ENCODE measurements around the gene PRKCZ.

PRKCZ gene

DNA sequence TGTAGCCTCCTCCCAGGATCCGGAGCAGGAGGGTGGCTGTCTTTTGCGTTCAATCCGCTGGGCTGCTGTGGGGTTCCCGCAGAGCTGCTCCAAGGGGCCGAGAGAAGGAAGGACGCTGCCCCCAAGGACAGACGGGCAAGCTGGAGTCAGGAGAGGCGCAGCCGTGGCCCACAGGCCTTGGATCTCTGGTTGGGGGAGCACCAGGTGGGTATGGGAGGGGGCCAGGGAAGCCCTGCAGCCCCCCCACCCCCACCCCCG, 162.0 kb downstream of the PRKCZ start:
- TF ChIP-seq, protein P1, sequence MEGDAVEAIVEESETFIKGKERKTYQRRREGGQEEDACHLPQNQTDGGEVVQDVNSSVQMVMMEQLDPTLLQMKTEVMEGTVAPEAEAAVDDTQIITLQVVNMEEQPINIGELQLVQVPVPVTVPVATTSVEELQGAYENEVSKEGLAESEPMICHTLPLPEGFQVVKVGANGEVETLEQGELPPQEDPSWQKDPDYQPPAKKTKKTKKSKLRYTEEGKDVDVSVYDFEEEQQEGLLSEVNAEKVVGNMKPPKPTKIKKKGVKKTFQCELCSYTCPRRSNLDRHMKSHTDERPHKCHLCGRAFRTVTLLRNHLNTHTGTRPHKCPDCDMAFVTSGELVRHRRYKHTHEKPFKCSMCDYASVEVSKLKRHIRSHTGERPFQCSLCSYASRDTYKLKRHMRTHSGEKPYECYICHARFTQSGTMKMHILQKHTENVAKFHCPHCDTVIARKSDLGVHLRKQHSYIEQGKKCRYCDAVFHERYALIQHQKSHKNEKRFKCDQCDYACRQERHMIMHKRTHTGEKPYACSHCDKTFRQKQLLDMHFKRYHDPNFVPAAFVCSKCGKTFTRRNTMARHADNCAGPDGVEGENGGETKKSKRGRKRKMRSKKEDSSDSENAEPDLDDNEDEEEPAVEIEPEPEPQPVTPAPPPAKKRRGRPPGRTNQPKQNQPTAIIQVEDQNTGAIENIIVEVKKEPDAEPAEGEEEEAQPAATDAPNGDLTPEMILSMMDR (IDR thresholded peaks at IDR 0.05; ENCODE audit: insufficient read depth, low read depth, low read length, missing control alignments): no peak
- DNase-seq (ENCODE audit: low read depth): no peak
- H3K4me3 ChIP-seq (ENCODE audit: low read depth, low read length): no peak overlapping the region

DNA sequence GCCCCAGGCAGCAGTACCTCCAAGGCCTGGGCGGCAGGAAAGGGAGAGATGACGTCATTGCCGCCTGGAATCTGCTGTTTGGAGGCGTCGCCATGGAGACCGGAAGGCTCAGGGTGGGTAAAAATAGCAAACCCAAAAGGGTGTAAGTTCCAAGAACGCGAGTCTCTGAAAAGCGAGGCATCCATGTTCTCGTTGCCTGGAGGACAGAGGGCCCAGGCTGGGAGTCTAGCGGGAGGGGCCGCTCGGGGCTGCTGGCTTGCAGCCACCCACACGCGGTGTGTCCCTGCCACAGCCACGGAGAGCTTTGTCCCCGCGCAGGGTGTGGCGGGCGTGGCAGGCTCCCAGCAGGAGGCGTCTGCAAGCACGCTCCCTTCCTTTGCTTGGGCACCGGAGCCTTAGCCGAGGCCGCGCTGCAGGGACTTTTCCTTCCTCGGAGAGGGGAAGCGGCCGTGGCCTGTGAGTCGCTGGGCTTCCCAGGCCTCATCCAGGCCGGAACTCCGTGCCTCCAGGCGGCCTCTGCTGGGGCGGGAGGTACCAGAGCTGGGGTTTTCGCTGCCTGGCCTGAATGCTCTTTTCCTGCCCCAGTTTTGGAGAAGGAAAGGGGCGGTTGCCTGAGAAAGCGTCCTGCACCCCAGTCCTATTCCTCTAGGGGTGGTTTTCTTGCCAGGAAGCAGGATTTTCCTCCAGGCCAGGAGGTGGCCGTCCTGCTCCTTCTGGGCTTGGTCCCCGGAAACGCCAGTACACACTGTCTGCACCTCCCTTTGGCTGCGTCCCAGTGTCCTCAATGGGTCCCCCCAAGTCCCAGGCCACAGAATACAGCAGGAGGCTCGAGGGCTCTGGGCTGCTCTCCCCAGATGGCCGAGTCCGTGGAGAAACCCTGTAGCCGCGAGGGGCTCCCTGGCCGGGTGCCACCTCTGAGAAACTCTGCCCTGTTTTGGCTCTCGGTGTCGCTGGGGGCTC, 162.6 kb downstream of the PRKCZ start:
- TF ChIP-seq, protein P1 (IDR thresholded peaks at IDR 0.05; ENCODE audit: insufficient read depth, low read depth, low read length, missing control alignments): no peak
- no peak overlapping the region for H3K4me3 ChIP-seq (ENCODE audit: low read depth, low read length)
- DNase-seq (ENCODE audit: low read depth): no peak

DNA sequence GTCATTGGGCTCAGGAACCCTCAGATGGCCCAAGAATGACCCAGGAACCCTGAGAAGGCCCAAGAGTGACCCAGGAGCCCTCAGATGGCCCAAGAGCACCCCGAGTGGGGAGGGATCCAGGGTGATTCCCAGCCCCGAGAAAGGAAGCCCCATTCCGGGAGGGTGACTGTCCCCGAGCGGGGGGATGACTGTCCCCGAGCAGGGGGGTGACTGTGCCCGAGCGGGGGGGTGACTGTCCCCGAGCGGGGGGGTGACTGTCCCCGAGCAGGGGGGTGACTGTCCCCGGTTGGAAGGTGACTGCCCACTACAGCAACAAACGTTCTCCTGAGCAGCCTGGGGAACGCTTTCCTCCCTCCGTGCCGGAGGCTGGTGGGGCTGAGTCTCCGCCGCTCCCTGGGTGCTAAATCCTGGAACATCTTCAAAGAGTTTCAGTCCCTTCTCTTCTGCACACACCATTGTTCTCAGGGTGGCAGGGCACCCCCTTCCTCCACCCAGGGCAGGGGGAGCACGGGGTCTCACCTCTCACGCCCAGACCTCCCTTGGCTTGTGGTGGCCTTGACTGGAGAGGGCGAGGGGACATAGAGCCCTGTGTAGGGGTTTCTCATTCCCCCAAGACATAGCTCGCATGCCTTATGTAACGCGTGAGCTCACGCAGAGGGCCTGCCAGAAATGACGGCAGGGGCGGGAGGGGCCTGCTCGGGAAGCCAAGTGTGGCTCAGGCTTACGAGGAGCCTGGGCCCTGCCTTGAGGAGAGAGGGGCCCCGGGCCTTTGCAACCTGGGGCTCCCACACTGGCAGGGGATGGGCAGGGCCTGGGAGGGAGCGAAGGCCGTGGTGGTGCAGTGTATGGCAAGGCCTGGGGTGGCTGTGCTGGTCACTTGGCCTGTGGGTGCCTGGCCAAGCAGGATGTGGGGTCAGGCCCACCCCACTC, 163.6 kb downstream of the PRKCZ start:
- H3K4me3 ChIP-seq (ENCODE audit: low read depth, low read length): no peak overlapping the region
- no peak for DNase-seq (ENCODE audit: low read depth)
- TF ChIP-seq, protein P1 (IDR thresholded peaks at IDR 0.05; ENCODE audit: insufficient read depth, low read depth, low read length, missing control alignments): no peak

DNA sequence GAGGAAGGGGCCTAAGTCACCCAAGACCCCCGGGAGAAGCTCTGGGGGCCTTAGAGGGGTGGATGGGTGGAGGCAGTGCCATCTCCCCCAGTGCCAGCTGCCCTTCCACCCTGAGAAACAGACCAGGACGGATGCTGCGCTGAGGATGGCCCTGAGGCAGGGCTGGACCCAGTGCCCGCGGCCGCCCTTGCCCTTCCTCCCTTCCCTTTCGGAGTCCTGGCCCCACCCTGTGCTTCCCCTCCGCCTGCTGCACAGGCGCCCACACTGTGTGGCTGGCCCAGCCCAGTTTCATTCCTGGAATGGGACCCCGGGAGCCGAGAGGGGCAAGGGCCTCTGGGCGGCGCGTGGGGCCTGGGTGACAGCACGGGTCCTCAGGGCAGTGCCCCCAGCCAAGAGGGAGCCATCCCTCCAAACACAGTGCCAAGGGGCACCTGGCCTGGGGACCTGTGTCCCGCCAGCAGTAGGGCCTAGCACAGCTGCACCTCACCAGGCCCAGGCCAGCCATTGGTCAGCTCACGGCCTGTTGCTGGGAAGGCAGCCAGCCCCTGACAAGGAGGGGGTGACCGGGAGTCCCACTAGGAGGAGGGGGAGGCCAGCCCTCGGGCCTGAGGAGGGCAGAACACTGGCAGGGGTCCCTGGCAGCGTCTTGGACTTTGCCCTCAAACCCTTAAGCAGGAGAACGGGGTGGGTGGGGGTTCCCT, 164.5 kb downstream of the PRKCZ start:
- TF ChIP-seq, protein P1 (IDR thresholded peaks at IDR 0.05; ENCODE audit: insufficient read depth, low read depth, low read length, missing control alignments): no peak
- no peak overlapping the region for H3K4me3 ChIP-seq (ENCODE audit: low read depth, low read length)
- DNase-seq (ENCODE audit: low read depth): no peak

DNA sequence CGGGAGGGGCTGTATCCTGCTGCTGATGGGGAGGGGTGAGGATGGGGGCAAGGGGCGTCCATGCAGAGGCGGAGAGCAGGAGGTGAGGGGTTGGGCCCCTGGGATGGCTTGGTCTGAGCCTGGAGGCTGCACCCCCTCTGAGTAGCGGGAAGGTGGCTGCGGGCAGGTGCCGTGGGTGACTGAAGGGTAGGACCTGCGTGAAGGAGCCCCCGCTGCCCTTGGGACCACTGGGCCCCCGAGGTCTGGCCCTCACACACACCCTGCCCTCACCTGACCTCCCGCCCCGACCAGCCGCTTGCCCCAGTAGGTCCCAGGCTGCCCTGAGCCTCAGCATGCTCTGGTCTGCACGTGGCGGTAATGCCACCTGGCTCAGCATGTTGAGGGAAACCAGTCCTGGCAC, 165.1 kb downstream of the PRKCZ start:
- DNase-seq (ENCODE audit: low read depth): no peak
- no peak overlapping the region for H3K4me3 ChIP-seq (ENCODE audit: low read depth, low read length)
- TF ChIP-seq, protein P1 (IDR thresholded peaks at IDR 0.05; ENCODE audit: insufficient read depth, low read depth, low read length, missing control alignments): no peak

DNA sequence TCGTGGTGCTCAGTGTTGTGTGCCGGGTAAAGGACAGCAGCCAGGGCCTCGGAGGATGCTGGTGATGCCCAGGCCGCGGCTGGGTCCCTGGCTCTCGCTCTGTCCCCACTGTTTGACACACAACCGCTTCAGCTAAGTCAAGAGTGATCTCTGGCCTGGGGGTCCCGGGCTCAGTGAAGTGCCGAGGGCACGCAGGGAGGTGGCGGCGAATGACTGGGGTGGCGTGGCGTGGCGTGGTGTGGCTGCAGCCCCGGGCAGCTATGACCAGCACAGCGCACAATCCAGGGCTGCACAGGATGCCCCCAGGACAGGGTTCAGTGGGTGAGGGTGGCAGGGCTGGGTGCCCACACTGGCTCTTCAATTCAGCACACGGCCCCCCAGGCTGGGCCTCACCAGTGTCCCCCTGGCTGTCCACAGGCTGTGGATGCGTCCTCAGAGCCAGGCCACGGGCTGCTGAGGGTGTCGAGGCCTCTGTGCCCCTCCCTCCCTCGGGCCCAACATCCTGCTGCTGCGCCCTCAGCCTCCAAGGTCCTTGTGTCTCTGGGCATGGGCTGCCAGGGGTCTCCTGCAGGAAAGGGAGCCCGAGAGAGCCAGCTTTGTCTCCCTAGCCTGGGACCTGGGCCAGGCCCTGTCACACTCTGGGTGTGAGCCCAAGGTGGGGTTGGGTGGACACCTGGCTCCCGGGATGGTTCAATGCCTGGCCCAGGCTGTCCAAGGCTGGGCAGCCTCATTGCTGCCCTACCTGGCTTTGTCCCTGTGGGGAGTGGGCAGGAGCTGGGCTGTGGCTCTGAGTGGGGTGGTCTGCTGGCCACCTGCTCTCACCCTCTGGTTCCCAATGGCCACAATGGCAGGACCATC, 165.9 kb downstream of the PRKCZ start:
- H3K4me3 ChIP-seq (ENCODE audit: low read depth, low read length): no peak overlapping the region
- no peak for DNase-seq (ENCODE audit: low read depth)
- TF ChIP-seq, protein P1 (IDR thresholded peaks at IDR 0.05; ENCODE audit: insufficient read depth, low read depth, low read length, missing control alignments): no peak
